GM19351 (cell line): Measurements from ENCODE around the gene LRRC8E.
"Not testable (repeated sequence)": the region's sequence is repeated elsewhere in the genome, so short reads cannot be mapped to it uniquely, and the experiment has no call there.

Source experiments
- ATAC-seq: cut with Tn5 transposase; IDR thresholded peaks from one replicate; pipeline ENCODE4 v1.9.1; 2021; ENCODE audit warnings: mild to moderate bottlenecking, moderate library complexity; ENCODE audit not compliant: unreplicated experiment

Gene LRRC8E

GRCh38 chr19:7853770-7854128, 34.6 kb upstream of the LRRC8E start:
- no peak for ATAC-seq

- ATAC-seq: no peak
Observed at GRCh38 chr19:7855426-7856108, 32.7 kb upstream of the LRRC8E start.

GRCh38 chr19:7856109-7856591, 32.2 kb upstream of the LRRC8E start:
- ATAC-seq: no peak

GRCh38 chr19:7856679-7857663, 31.3 kb upstream of the LRRC8E start:
- no peak for ATAC-seq

GRCh38 chr19:7857727-7858108, 30.6 kb upstream of the LRRC8E start:
- no peak for ATAC-seq

- no peak for ATAC-seq
Observed at GRCh38 chr19:7858109-7858770, 30.1 kb upstream of the LRRC8E start.

GRCh38 chr19:7859087-7859486, 29.2 kb upstream of the LRRC8E start:
- not testable (repeated sequence) for ATAC-seq

GRCh38 chr19:7859831-7860713, 28.2 kb upstream of the LRRC8E start:
- no peak for ATAC-seq

GRCh38 chr19:7860714-7861618, 27.3 kb upstream of the LRRC8E start:
- ATAC-seq: no peak

- no peak for ATAC-seq
Observed at GRCh38 chr19:7861619-7862412, 26.5 kb upstream of the LRRC8E start.

GRCh38 chr19:7862413-7862951, 25.8 kb upstream of the LRRC8E start:
- no peak for ATAC-seq

- ATAC-seq: no peak
Observed at GRCh38 chr19:7863157-7863970, 24.9 kb upstream of the LRRC8E start.

- no peak for ATAC-seq
Observed at GRCh38 chr19:7863971-7864689, 24.2 kb upstream of the LRRC8E start.

GRCh38 chr19:7864690-7865074, 23.6 kb upstream of the LRRC8E start:
- ATAC-seq: no peak

GRCh38 chr19:7865262-7865911, 22.9 kb upstream of the LRRC8E start:
- ATAC-seq: no peak

GRCh38 chr19:7866399-7867091, 21.8 kb upstream of the LRRC8E start:
- no peak for ATAC-seq
